Measurements from ENCODE around the gene TRIP12. TPM values are rescaled to one million over a fixed set of nuclear protein-coding genes. Genes with fewer than 3 reads are reported as not detected.

Gene TRIP12
- total and polyA plus RNA-seq, 2 of the 13 experiments (the other 11 are each of a cell fraction or from before 2014, with no cell fraction given), result 72.1 to 153 TPM

DNA sequence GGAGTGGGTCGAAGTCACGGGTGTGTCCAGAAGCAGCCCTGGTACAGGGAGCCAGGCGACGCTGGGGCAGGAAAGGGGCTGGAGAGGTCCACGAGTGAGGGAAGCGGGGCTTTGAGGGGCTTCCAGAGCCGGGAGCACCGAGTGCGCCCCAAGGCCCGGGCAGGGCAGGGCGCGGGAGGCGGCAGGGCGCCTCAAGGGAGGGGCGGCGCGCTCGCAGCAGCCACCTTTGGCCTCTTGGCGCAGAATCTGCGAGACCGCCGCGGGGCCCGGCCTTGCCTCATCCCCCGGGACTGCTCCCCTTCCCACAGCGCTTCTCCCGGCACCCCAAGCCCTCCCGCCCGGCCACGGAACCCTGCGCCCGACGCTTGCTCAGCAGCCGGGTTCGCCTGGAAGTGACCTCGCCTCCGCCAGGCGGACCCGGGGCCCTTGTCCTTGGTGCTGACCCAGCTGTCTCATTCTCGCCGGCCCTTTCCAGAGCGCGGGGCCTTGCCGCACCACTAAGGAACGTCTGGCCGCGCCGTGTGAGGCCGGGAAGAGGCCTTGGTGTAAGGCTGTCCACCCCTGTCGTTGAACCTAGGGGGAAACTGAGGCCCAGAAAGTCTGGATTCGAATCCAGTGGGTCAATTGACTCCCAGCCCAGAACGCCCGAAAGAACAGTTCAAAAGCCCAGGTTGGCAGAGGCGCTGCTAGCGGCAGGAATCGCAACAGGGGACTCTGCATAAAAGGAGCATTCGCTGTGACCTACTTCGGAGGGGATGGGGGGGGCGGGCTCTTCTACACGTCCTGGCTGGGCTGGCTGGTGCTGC lies 206.9 kb downstream of the TRIP12 start (continued):
- TF ChIP-seq EZH2 (conservative IDR thresholded peaks at IDR 0.05; ENCODE audit: low read depth, low read length), result peak; percentile 38; the same call in 1 of the 2 replicates
- TF ChIP-seq ZNF768 (CRISPR knock-in tag; IDR thresholded peaks at IDR 0.05), result peak; percentile 77
- no peak for TF ChIP-seq DNMT3B (CRISPR knock-in tag; conservative IDR thresholded peaks at IDR 0.05)
- TF ChIP-seq AKAP8 (CRISPR knock-in tag; IDR thresholded peaks at IDR 0.05), result no peak
- TF ChIP-seq ZNF207 (IDR thresholded peaks at IDR 0.05; ENCODE audit: borderline replicate concordance), result no peak
- no peak for TF ChIP-seq ZEB1 (IDR thresholded peaks at IDR 0.05; ENCODE audit: insufficient replicate concordance, low read depth)
- TF ChIP-seq, protein P1, sequence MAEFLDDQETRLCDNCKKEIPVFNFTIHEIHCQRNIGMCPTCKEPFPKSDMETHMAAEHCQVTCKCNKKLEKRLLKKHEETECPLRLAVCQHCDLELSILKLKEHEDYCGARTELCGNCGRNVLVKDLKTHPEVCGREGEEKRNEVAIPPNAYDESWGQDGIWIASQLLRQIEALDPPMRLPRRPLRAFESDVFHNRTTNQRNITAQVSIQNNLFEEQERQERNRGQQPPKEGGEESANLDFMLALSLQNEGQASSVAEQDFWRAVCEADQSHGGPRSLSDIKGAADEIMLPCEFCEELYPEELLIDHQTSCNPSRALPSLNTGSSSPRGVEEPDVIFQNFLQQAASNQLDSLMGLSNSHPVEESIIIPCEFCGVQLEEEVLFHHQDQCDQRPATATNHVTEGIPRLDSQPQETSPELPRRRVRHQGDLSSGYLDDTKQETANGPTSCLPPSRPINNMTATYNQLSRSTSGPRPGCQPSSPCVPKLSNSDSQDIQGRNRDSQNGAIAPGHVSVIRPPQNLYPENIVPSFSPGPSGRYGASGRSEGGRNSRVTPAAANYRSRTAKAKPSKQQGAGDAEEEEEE (CRISPR knock-in tag; IDR thresholded peaks at IDR 0.05; ENCODE audit: borderline replicate concordance), result no peak
- TF ChIP-seq, protein P2, sequence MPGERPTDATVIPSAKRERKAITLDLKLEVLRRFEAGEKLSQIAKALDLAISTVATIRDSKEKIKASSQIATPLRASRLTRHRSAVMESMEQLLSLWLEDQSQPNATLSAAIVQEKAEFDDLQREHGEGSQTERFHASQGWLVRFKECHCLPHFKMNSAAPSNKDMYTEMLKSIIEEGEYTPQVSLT (CRISPR knock-in tag; IDR thresholded peaks at IDR 0.05; ENCODE audit: borderline replicate concordance, low read depth), result no peak
- TF ChIP-seq ZKSCAN1 (IDR thresholded peaks at IDR 0.05; ENCODE audit: low read length), result no peak
- TF ChIP-seq, protein P3, sequence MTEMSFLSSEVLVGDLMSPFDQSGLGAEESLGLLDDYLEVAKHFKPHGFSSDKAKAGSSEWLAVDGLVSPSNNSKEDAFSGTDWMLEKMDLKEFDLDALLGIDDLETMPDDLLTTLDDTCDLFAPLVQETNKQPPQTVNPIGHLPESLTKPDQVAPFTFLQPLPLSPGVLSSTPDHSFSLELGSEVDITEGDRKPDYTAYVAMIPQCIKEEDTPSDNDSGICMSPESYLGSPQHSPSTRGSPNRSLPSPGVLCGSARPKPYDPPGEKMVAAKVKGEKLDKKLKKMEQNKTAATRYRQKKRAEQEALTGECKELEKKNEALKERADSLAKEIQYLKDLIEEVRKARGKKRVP (CRISPR knock-in tag; IDR thresholded peaks at IDR 0.05), result peak in 1 of 2 experiments; percentile 29; a peak in 1 of 4 replicates
- TF ChIP-seq ZNF136 (CRISPR knock-in tag; IDR thresholded peaks at IDR 0.05; ENCODE audit: low read depth), result no peak
- peak; percentile 76 for TF ChIP-seq ZNF781 (CRISPR knock-in tag; IDR thresholded peaks at IDR 0.05; ENCODE audit: borderline replicate concordance, not compliant biosample characterization)
- TF ChIP-seq RXRA (CRISPR knock-in tag; IDR thresholded peaks at IDR 0.05), result peak; percentile 68; the same call in 1 of the 2 replicates
- no peak for TF ChIP-seq ZNF10 (CRISPR knock-in tag; IDR thresholded peaks at IDR 0.05; ENCODE audit: borderline replicate concordance, low read depth)
- TF ChIP-seq CBX5 (CRISPR knock-in tag; IDR thresholded peaks at IDR 0.05; ENCODE audit: borderline replicate concordance), result no peak; the same call in 1 of the 2 replicates
- peak; percentile 70; the same call in 1 of the 2 replicates for TF ChIP-seq ZSCAN9 (CRISPR knock-in tag; IDR thresholded peaks at IDR 0.05; ENCODE audit: borderline replicate concordance)
- no peak for TF ChIP-seq THYN1 (CRISPR knock-in tag; IDR thresholded peaks at IDR 0.05; ENCODE audit: borderline replicate concordance, low read depth)
- peak; percentile 85; the same call in 1 of the 2 replicates for TF ChIP-seq BORCS8-MEF2B (CRISPR knock-in tag; IDR thresholded peaks at IDR 0.05)
- no peak for TF ChIP-seq U2AF1 (optimal IDR thresholded peaks at IDR 0.05; ENCODE audit: low read depth, low read length)
- TF ChIP-seq SMYD3 (CRISPR knock-in tag; IDR thresholded peaks at IDR 0.05), result no peak
- TF ChIP-seq, protein P4, sequence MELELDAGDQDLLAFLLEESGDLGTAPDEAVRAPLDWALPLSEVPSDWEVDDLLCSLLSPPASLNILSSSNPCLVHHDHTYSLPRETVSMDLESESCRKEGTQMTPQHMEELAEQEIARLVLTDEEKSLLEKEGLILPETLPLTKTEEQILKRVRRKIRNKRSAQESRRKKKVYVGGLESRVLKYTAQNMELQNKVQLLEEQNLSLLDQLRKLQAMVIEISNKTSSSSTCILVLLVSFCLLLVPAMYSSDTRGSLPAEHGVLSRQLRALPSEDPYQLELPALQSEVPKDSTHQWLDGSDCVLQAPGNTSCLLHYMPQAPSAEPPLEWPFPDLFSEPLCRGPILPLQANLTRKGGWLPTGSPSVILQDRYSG (CRISPR knock-in tag; IDR thresholded peaks at IDR 0.05), result no peak
- 0 out of 2 replicates have a peak, but pooled peaks have one; percentile 41 for TF ChIP-seq ZNF607 (CRISPR knock-in tag; IDR thresholded peaks at IDR 0.05; ENCODE audit: borderline replicate concordance)
- TF ChIP-seq ELF3 (CRISPR knock-in tag; IDR thresholded peaks at IDR 0.05), result peak; percentile 45; the same call in 1 of the 2 replicates
